Right cardiac atrium (tissue), 5 donors: ENCODE measurements around the gene ANKZF1. TPM values are rescaled to one million over a fixed set of nuclear protein-coding genes. Genes with fewer than 3 reads are reported as not detected.

Source experiments
- ATAC-seq, 2 donors: fragments of 200-7000 bp; cut with Tn5 transposase; one replicate each; pipeline versions ENCODE4 v1.8.0 to v1.9.1; 2020; ENCODE audit warnings: moderate library complexity in 2 of 2, mild to moderate bottlenecking in 1 of 2
- DNase-seq, 3 donors: peaks; one replicate each; pipeline ENCODE4 v3.0.0-alpha.2; 2020
- H3K27ac ChIP-seq: one replicate; pipeline ENCODE4 v1.5.1; 2013; ENCODE audit warnings: mild to moderate bottlenecking, low read length, control low read depth, moderate library complexity
- H3K27me3 ChIP-seq: one replicate; pipeline ENCODE4 v1.6.1; 2013; ENCODE audit not compliant: control insufficient read depth, insufficient read depth
- H3K4me1 ChIP-seq: one replicate; pipeline ENCODE4 v1.6.1; 2013; ENCODE audit warnings: low read length; ENCODE audit not compliant: control insufficient read depth, insufficient read depth
- H3K4me3 ChIP-seq: one replicate; pipeline ENCODE4 v1.5.1; 2013; ENCODE audit warnings: low read length, control low read depth
- H3K9me3 ChIP-seq: one replicate; pipeline ENCODE4 v1.6.1; 2013; ENCODE audit warnings: low read length; ENCODE audit not compliant: control insufficient read depth
- WGBS: extraction: QIAGEN DNeasy Blood & Tissue Kit; methylation state at CpG from one replicate; pipeline ENCODE4 v1.1.7; 2013; 5-methylcytosine and 5-hydroxymethylcytosine counted together
- intact Hi-C, 4 donors: fragments of 100-400 bp; cut with DNase I; formaldehyde crosslinking; loops; one replicate each; pipeline versions ENCODE4 v1.11.0 to v1.14.0; 2022 to 2023
- polyA plus RNA-seq: library from polyadenylated mRNA; stranded (reverse); fragments of 200-250 nt; gene quantifications from one replicate; pipeline ENCODE4 v1.2.3, GENCODE V29; 2013
- total RNA-seq, 4 donors: library from RNA; stranded (reverse); fragmentation: NEBNext Ultra II Directional; extraction: Animal tissue kit (Norgen Biotek cat#: 25700); gene quantifications; one replicate each; pipeline ENCODE4 v1.2.1, GENCODE V29; 2021
- donor health status: healthy with polysubstance abuse.
- donor health status: DM: no; HTN: yes; CAD: no.
- donor health status: DM: no; HTN: no; CAD: no.
- donor health status: DM: no; HTN: yes; CAD: no; lungs with severe emphysema.
- donor health status: DM: yes; HTN: yes; CAD: no.

Gene ANKZF1
- total and polyA plus RNA-seq, 5 donors, result 14.9 to 32.0 (median 25.8) TPM

- Histone ChIP-seq H3K27me3 (no peaks in the 10 kb centered on the region), H3K9me3 (no peaks in the 10 kb centered on the region), H3K4me3 (no peak overlapping the region), H3K4me1 (peaks cover 10% of the 10 kb centered on the region), H3K27ac (no peak overlapping the region)
- intact Hi-C loops, result loop anchor here in 2 of 4 donors (5.0 kb wide), 2 partner anchors 32 to 37 kb away; partner anchors contain the start of genes CNPPD1 (in 1 of the 2), RETREG2 (in 1 of the 2) and SLC23A3 (in 1 of the 2)
- DNase-seq (peak in 1 of 3 donors; percentile 44), ATAC-seq (no peak)
- WGBS, result 74% methylated on average over 18 of the region's 18 CpGs
These were observed 20.1 kb upstream of the ANKZF1 start for GRCh38 chr2:219209236-219210195.

DNA sequence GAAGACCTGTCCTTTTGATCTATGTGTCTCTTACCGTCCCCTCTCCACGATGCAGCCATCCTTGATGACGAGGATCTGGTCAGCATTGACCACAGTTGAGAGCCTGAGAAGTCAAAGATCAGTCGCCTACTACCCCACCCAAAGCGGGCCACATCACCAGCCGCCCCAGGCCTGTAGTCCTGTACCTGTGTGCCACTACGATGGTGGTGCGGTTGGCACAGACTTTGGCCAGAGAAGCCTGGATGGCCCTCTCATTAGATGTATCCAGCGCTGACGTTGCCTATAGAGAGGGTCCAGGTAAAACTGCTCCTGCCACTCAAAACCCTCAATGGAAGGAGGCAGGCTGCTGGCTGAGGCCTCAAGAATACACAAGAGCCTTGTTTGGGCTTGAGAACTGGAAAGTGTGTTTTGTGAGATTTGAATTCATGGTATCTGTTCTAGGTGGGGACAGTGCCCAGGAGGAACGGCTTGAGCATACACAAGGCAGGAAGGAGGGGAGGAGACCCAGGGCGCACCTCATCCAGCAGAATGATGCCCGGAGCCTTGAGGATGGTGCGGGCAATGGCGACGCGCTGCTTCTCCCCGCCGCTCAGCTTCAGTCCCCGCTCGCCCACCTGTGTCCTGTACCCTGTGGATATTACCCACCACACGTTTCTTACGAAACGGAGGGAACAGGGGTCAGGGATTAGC is 19.3 kb upstream of the ANKZF1 start:
- 92% methylated on average over 24 of the region's 24 CpGs for WGBS
- H3K27me3 ChIP-seq, result no peaks in the 10 kb centered on the region
- intact Hi-C loops, result loop anchor here in 1 of 4 donors (5.0 kb wide), 1 partner anchor 33 kb away; the partner anchor contains the start of genes CNPPD1 and RETREG2
- H3K4me1 ChIP-seq, result peaks cover 10% of the 10 kb centered on the region
- no peaks in the 10 kb centered on the region for H3K9me3 ChIP-seq
- no peak overlapping the region for H3K27ac ChIP-seq
- DNase-seq (peak in 2 of 3 donors; percentile 32 to 56), ATAC-seq (no peak)
- no peak overlapping the region for H3K4me3 ChIP-seq

DNA sequence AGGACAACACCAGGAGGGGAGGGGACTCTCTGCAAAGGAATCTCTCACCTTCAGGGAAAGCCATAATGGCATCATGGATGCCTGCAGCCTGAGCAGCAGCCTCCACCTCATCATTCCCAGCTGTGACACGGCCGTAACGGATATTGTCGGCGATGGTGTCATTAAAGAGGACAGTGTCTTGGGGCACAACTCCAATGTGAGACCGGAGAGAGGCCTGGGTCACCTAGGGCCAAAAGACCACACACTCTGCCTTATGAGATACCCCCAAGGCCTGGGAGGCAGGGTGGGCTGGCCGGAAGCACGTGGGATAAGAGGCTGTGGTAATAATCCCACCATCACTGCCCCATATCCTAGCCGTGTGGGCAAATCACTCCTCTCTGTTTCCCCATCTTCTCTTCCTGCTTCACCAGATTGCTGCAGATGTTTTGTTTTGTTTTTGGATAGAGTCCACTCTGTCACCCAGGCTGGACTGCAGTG is 18.7 kb upstream of the ANKZF1 start:
- intact Hi-C loops, result loop anchor here in 1 of 4 donors (5.0 kb wide), 1 partner anchor 34 kb away; the partner anchor contains the start of genes CNPPD1 and RETREG2
- Histone ChIP-seq H3K27me3 (no peaks in the 10 kb centered on the region), H3K4me3 (no peak overlapping the region), H3K9me3 (no peaks in the 10 kb centered on the region), H3K4me1 (peaks cover 10% of the 10 kb centered on the region), H3K27ac (no peak overlapping the region)
- 84% methylated on average over 9 of the region's 9 CpGs for WGBS
- no peak for ATAC-seq
- peak in 1 of 3 donors; percentile 41 for DNase-seq

- intact Hi-C loops, result loop anchor here in 1 of 4 donors (5.0 kb wide), 1 partner anchor 36 kb away; the partner anchor contains the start of genes CNPPD1 and RETREG2
- H3K27ac ChIP-seq, result no peak overlapping the region
- no peaks in the 10 kb centered on the region for H3K9me3 ChIP-seq
- H3K4me1 ChIP-seq, result peaks cover 3% of the 10 kb centered on the region
- WGBS, result 83% methylated on average over 8 of the region's 8 CpGs
- DNase-seq (no peak), ATAC-seq (no peak)
- H3K4me3 ChIP-seq, result no peak overlapping the region
- no peaks in the 10 kb centered on the region for H3K27me3 ChIP-seq
These were observed 16.6 kb upstream of the ANKZF1 start for GRCh38 chr2:219213026-219213415.

- Histone ChIP-seq H3K4me1 (no peaks in the 10 kb centered on the region), H3K27ac (no peak overlapping the region), H3K27me3 (no peaks in the 10 kb centered on the region), H3K9me3 (no peaks in the 10 kb centered on the region), H3K4me3 (no peak overlapping the region)
- ATAC-seq (no peak), DNase-seq (no peak)
- intact Hi-C loops, result loop anchor here in 1 of 4 donors (5.0 kb wide), 1 partner anchor 36 kb away; the partner anchor contains the start of genes CNPPD1 and RETREG2
- 94% methylated on average over 10 of the region's 10 CpGs for WGBS
These were observed 16.0 kb upstream of the ANKZF1 start for GRCh38 chr2:219213486-219214071.

DNA sequence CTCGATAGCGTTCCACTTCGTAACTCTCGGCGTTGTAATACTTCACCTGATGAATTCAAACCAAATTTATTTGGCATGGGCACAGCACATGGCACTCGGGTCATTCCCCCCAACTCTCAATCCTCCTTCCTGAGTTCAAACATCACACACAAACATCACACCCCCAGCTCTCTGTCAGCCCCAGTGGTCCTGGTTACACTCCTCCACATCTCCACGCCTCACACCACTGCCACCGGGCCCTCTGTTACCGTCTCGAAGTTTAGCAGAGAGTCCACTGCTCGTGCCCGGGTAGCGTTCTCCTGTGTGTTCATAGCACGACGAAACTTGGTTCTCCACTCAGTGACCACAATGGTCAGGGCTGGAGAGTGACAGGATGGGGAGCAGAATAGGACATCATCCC is 15.5 kb upstream of the ANKZF1 start:
- Histone ChIP-seq H3K4me1 (no peaks in the 10 kb centered on the region), H3K27ac (no peak overlapping the region), H3K27me3 (no peaks in the 10 kb centered on the region), H3K9me3 (no peaks in the 10 kb centered on the region), H3K4me3 (no peak overlapping the region)
- 94% methylated on average over 15 of the region's 15 CpGs for WGBS
- DNase-seq (no peak), ATAC-seq (no peak)
- intact Hi-C loops, result loop anchor here in 1 of 4 donors (5.0 kb wide), 1 partner anchor 37 kb away; the partner anchor contains the start of genes CNPPD1 and RETREG2

DNA sequence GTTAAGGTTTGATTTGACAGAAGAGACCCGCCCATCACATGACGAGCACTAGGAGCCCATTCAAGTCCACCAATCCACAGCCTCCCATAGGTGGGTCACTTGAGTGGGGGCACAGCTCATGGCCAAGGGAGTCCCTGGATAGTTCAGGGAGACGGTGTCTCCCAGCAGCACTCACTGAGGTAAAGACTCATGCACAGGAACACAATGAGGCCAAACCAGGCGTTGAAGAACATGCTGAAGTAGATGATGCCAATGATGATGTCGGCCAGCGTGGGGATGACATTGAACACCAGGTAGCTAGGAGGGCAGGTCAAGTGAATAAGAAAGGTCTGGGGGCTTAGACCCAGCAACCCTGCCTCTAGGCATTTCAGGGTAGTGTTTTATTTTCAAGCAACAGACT is 14.8 kb upstream of the ANKZF1 start:
- WGBS, result 85% methylated on average over 6 of the region's 6 CpGs

GRCh38 chr2:219215871-219216534 is 13.6 kb upstream of the ANKZF1 start:
- intact Hi-C loops, result no loop called here
- ATAC-seq, result no peak

More for the DNA sequence above, 14.8 kb upstream of the ANKZF1 start:
- Histone ChIP-seq H3K4me3 (no peak overlapping the region), H3K9me3 (no peaks in the 10 kb centered on the region), H3K27ac (no peak overlapping the region), H3K4me1 (peaks cover 5% of the 10 kb centered on the region), H3K27me3 (no peaks in the 10 kb centered on the region)
- DNase-seq, result no peak
- no peak for ATAC-seq
- intact Hi-C loops, result loop anchor here in 1 of 4 donors (5.0 kb wide), 1 partner anchor 37 kb away; the partner anchor contains the start of genes CNPPD1 and RETREG2

GRCh38 chr2:219216535-219216915 is 13.1 kb upstream of the ANKZF1 start:
- H3K27me3 ChIP-seq, result no peaks in the 10 kb centered on the region
- intact Hi-C loops, result no loop called here
- H3K4me1 ChIP-seq, result peaks cover 6% of the 10 kb centered on the region
- ATAC-seq (no peak), DNase-seq (no peak)
- 91% methylated on average over 6 of the region's 6 CpGs for WGBS
- no peak overlapping the region for H3K4me3 ChIP-seq
- H3K9me3 ChIP-seq, result no peaks in the 10 kb centered on the region
- H3K27ac ChIP-seq, result no peak overlapping the region

More at GRCh38 chr2:219215871-219216534, 13.6 kb upstream of the ANKZF1 start:
- no peak overlapping the region for H3K4me3 ChIP-seq
- peak in 2 of 3 donors; percentile 60 to 62 for DNase-seq
- 94% methylated on average over 27 of the region's 27 CpGs for WGBS
- no peaks in the 10 kb centered on the region for H3K27me3 ChIP-seq
- peaks cover 6% of the 10 kb centered on the region for H3K4me1 ChIP-seq
- no peaks in the 10 kb centered on the region for H3K9me3 ChIP-seq
- no peak overlapping the region for H3K27ac ChIP-seq

DNA sequence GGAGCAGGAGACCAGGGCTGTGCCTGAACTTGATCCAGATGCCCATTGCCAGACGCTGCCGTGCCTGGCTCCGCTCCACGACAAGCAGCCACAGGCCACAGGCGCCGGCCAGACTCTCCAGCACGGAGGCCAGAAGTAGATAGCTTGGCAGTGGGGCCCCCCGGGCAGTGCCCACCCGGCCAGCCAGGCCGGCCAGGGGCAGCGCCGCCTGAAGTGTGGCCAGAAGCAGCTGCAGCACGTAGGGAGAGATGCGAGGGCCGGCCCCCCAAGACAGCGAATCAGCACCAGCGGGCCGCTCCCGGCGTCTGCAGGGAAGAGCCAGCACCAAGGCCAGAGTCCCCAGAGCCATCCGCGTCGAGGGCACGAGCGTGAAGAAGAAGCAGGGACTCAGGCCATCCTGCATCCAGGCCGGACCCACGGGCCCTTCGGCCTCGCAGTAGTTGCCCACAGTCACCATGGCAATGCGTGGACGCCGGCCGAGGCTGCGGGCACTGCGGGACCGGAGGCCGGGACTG is 11.3 kb upstream of the ANKZF1 start:
- H3K4me1 ChIP-seq, result peaks cover 6% of the 10 kb centered on the region
- peak; percentile 80 to 92 (median 90) for DNase-seq
- intact Hi-C loops, result no loop called here

More for the DNA sequence above, 11.3 kb upstream of the ANKZF1 start:
- peak; percentile 60 to 69 for ATAC-seq
- Histone ChIP-seq H3K27me3 (no peaks in the 10 kb centered on the region), H3K27ac (peak overlapping the region; percentile 79), H3K4me3 (peak overlapping the region; percentile 11), H3K9me3 (no peaks in the 10 kb centered on the region)
- under 1% methylated on average over 37 of the region's 37 CpGs for WGBS
